A673 (cell line): ENCODE results near the gene ZMYND8. TPM values are rescaled to one million over a fixed set of nuclear protein-coding genes. Genes with fewer than 3 reads are reported as not detected.
"Not testable (repeated sequence)": the region's sequence is repeated elsewhere in the genome, so short reads cannot be mapped to it uniquely, and the experiment has no call there.

Source experiments
- BruUV-seq: library from RNA; stranded (reverse); fragments of 400-500 nt; replicated peaks from 2 replicates; lab custom pipeline; 2021; lab: Mats Ljungman, UMichigan
- CTCF ChIA-PET: fragments of 300-600 bp; sonication (Branson Sonifier 250); formaldehyde crosslinking; loops from one replicate; lab custom pipeline; 2022; ENCODE audit warnings: antibody characterized with exemption; lab: Charles Lee
- POLR2A ChIA-PET: fragments of 300-600 bp; sonication (Branson Sonifier 250); formaldehyde crosslinking; loops from one replicate; lab custom pipeline; 2022; ENCODE audit warnings: antibody characterized with exemption; ENCODE audit not compliant: low non-redundant PET; lab: Charles Lee
- DNase-seq: peaks from one replicate; pipeline ENCODE4 v3.0.0-alpha.2; 2015; ENCODE audit warnings: low spot score
- H3K27ac ChIP-seq: fragments of 200-600 bp; sonication (generic); 2 replicates; pipeline ENCODE4 v1.5.1; 2016; ENCODE audit warnings: mixed run types, low read depth, mild to moderate bottlenecking, mixed read lengths, antibody characterized with exemption, low read length; ENCODE audit not compliant: poor library complexity, severe bottlenecking
- H3K27me3 ChIP-seq: fragments of 200-600 bp; sonication (generic); replicated peaks from 2 replicates; pipeline ENCODE4 v1.6.1; 2017; ENCODE audit warnings: mixed run types, low read depth, mild to moderate bottlenecking, mixed read lengths, antibody characterized with exemption, low read length; ENCODE audit not compliant: insufficient read depth, poor library complexity
- H3K36me3 ChIP-seq: fragments of 200-600 bp; sonication (generic); 2 replicates; pipeline ENCODE4 v1.6.1; 2016; ENCODE audit warnings: mixed run types, mild to moderate bottlenecking, mixed read lengths, antibody characterized with exemption, low read length; ENCODE audit not compliant: insufficient read depth, poor library complexity, severe bottlenecking
- H3K4me1 ChIP-seq: fragments of 200-600 bp; sonication (generic); 2 replicates; pipeline ENCODE4 v1.6.1; 2017; ENCODE audit warnings: mixed run types, mild to moderate bottlenecking, mixed read lengths, antibody characterized with exemption, low read length; ENCODE audit not compliant: insufficient read depth, poor library complexity, severe bottlenecking
- H3K4me3 ChIP-seq: fragments of 200-600 bp; sonication (generic); 2 replicates; pipeline ENCODE4 v1.5.1; 2016; ENCODE audit warnings: low read depth, mixed run types, mild to moderate bottlenecking, mixed read lengths, low read length; ENCODE audit not compliant: poor library complexity, severe bottlenecking
- H3K9me3 ChIP-seq: fragments of 200-600 bp; sonication (generic); 2 replicates; pipeline ENCODE4 v1.6.1; 2016; ENCODE audit warnings: mixed run types, low read depth, mild to moderate bottlenecking, mixed read lengths, antibody characterized with exemption, low read length; ENCODE audit not compliant: poor library complexity, severe bottlenecking
- CTCF ChIP-seq: fragments of 300-800, 200-600 bp; sonication (generic); conservative IDR thresholded peaks from 2 replicates; pipeline ENCODE4 v1.5.1; 2017; ENCODE audit warnings: low read depth, mild to moderate bottlenecking, antibody characterized with exemption, low read length, moderate library complexity, mixed read lengths
- EZH2 ChIP-seq: fragments of 200-600 bp; sonication (generic); IDR thresholded peaks from 2 replicates; pipeline ENCODE4 v1.6.1; 2017; ENCODE audit warnings: borderline replicate concordance, low read depth, mild to moderate bottlenecking, mixed read lengths, antibody characterized with exemption, low read length; ENCODE audit not compliant: poor library complexity, severe bottlenecking
- intact Hi-C: fragments of 100-400 bp; cut with micrococcal nuclease; formaldehyde crosslinking; loops from one replicate; pipeline ENCODE4 v1.10.0; 2022; ENCODE audit not compliant: unreplicated experiment
- total RNA-seq: library from RNA; stranded (reverse); gene quantifications from 2 replicates; pipeline ENCODE4 v1.2.3, GENCODE V29; 2021

Gene ZMYND8
- total RNA-seq, 1 experiment from 2014 or later: 31.3 TPM

GRCh38 chr20:47178277-47178676, 178.2 kb downstream of the ZMYND8 start:
- Histone ChIP-seq H3K27ac (no peak overlapping the region), H3K36me3 (no peaks in the 10 kb centered on the region), H3K4me1 (no peaks in the 10 kb centered on the region), H3K9me3 (no peaks in the 10 kb centered on the region), H3K4me3 (no peak overlapping the region), H3K27me3 (no peaks in the 10 kb centered on the region)
- ChIA-PET CTCF (no interaction called here), POLR2A (no interaction called here)
- DNase-seq: no peak
- BruUV-seq: no TSS peak
- intact Hi-C loops: no loop called here
- TF ChIP-seq EZH2 (no peak), CTCF (no peak)

- BruUV-seq: not testable (repeated sequence)
Observed at GRCh38 chr20:47176217-47176616, 180.3 kb downstream of the ZMYND8 start.

DNA sequence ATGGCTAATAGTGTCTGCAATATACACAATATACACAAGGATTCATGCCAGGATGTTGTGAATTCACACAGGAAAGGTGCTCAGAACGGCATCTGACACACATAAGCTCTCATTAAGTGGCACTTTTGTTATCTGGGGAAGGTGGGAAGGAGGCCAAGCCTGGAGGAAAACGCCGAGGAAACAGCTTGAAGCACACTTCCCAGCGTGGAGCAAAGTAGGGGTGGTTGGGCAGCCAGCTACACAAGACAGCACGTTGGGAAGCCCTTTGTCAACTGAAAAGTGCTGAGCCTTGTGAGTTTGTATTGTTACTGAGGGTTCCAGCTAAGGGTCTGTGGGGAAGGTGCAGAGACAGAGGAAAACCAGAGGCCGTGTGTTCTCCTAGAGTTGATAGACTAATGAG, 181.0 kb downstream of the ZMYND8 start:
- no peaks in the 10 kb centered on the region for H3K36me3 ChIP-seq
- no peak overlapping the region for H3K4me3 ChIP-seq
- ChIA-PET CTCF (no interaction called here), POLR2A (no interaction called here)
- no TSS peak for BruUV-seq
- intact Hi-C loops: no loop called here
- no peak for DNase-seq
- H3K27me3 ChIP-seq: peaks cover 10% of the 10 kb centered on the region
- no peaks in the 10 kb centered on the region for H3K9me3 ChIP-seq
- TF ChIP-seq EZH2 (no peak), CTCF (no peak)
- no peak overlapping the region for H3K27ac ChIP-seq
- H3K4me1 ChIP-seq: no peaks in the 10 kb centered on the region

More at GRCh38 chr20:47176217-47176616, 180.3 kb downstream of the ZMYND8 start:
- DNase-seq, H3K36me3 ChIP-seq, CTCF ChIA-PET, intact Hi-C loops, H3K27me3 ChIP-seq, H3K9me3 ChIP-seq, H3K27ac ChIP-seq, POLR2A ChIA-PET, H3K4me3 ChIP-seq, H3K4me1 ChIP-seq: not testable (repeated sequence)

- H3K36me3 ChIP-seq: no peaks in the 10 kb centered on the region
- BruUV-seq: no TSS peak
- POLR2A ChIA-PET: no interaction called here
- TF ChIP-seq EZH2 (no peak), CTCF (no peak)
- intact Hi-C loops: no loop called here
- CTCF ChIA-PET: no interaction called here
- no peak overlapping the region for H3K4me3 ChIP-seq
- H3K4me1 ChIP-seq: no peaks in the 10 kb centered on the region
- no peaks in the 10 kb centered on the region for H3K9me3 ChIP-seq
- no peak for DNase-seq
- H3K27me3 ChIP-seq: peaks cover 10% of the 10 kb centered on the region
- H3K27ac ChIP-seq: no peak overlapping the region
Observed at GRCh38 chr20:47174456-47175243, 181.8 kb downstream of the ZMYND8 start.
